ENCODE results near the gene KLHDC3. TPM values are rescaled to one million over a fixed set of nuclear protein-coding genes. Genes with fewer than 3 reads are reported as not detected.
A peak's percentile ranks its signal among the peaks of the same experiment; 100 is the strongest.

Gene KLHDC3
- total and polyA plus RNA-seq, 9 of the 15 experiments (the other 6 are each of a cell fraction or from before 2014, with no cell fraction given): 4.5 to 171 (median 107) TPM

DNA sequence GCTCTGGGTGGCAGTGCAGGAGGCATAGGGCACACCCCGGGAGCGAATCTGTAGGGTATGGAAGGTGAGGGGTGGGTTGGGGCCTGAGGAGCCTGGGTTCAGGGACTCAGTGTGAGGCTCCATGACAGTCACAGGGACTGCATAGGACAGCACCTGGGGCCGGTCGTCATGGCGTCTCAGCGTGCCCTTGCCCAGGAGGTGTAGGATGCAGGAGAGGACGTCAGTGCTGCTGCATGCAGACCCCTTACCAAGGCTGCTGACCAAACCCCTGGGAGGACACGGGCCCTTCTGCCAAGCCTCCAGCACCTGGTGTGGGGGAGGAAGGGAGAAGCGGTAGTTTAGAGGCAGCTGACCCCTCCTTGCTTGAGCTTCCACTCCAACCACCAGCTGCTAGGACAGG, 23.7 kb downstream of the KLHDC3 start:
- in situ Hi-C loops (cut with MboI) (no loop called here), intact Hi-C loops (cut with micrococcal nuclease) (no loop called here)
- no peaks in the 10 kb centered on the region; the same call in 1 of the 2 replicates for H4K20me1 ChIP-seq (replicated peaks; ENCODE audit: control insufficient read depth, insufficient read depth, low read length)
- DNase-seq (ENCODE audit: extremely low read depth in 1 of 4, low spot score in 3 of 4) (no peak), ATAC-seq (no peak), FAIRE-seq (no peak)
- H3K4me3 ChIP-seq: no peak overlapping the region
- no peak overlapping the region for H3K27ac ChIP-seq (ENCODE audit: extremely low read depth, low read depth, low read length)
- ChIA-PET POLR2A (interaction anchor here (0.6 to 5.7 kb wide), 5 partner anchors 8 to 106 kb away, joined by 4 to 22 read pairs (median 6); partner anchors contain the start of genes CUL7 and RRP36), CTCF (ENCODE audit: low intra/inter-chr PET ratio) (no interaction called here)
- no peaks in the 10 kb centered on the region for H3K9me3 ChIP-seq (replicated peaks; ENCODE audit: control insufficient read depth, insufficient read depth, low read depth, low read length)
- no peaks in the 10 kb centered on the region for H3K79me2 ChIP-seq (ENCODE audit: control insufficient read depth, insufficient read depth, low read length)
- H2AFZ ChIP-seq (ENCODE audit: low read depth, low read length): no peak overlapping the region
- no peaks in the 10 kb centered on the region for H3K27me3 ChIP-seq (ENCODE audit: control insufficient read depth in 2 of 2, insufficient read depth in 2 of 2, low read length in 2 of 2)
- peak overlapping the region in 1 of 2 experiments; percentile 67; a peak in 2 of 4 replicates for H3K9ac ChIP-seq (ENCODE audit: insufficient read depth in 1 of 2, low read depth in 2 of 2, low read length in 2 of 2)
- WGBS (ENCODE audit: insufficient coverage, low coverage, missing lambda C conversion rate): 72% methylated on average over 9 of the region's 9 CpGs
- H3K36me3 ChIP-seq (ENCODE audit: control insufficient read depth, insufficient read depth, low read length): peaks cover 75% of the 10 kb centered on the region
- H3K4me1 ChIP-seq (replicated peaks in 1 of 2; ENCODE audit: control insufficient read depth in 2 of 2, insufficient read depth in 2 of 2, low read length in 2 of 2): peaks cover 0 to 10% of the 10 kb centered on the region in 2 experiments; a peak in 3 of 5 replicates
- TF ChIP-seq HDGF (IDR thresholded peaks at IDR 0.05) (no peak), THAP7 (CRISPR knock-in tag; IDR thresholded peaks at IDR 0.05) (no peak), GATAD2A (IDR thresholded peaks at IDR 0.05) (no peak), TEAD2 (tag; IDR thresholded peaks at IDR 0.05) (no peak), RBFOX2 (IDR thresholded peaks at IDR 0.05; ENCODE audit: low read depth, low read length) (peak; percentile 40; the same call in 1 of the 2 replicates), GTF2E2 (tag; IDR thresholded peaks at IDR 0.05) (no peak), PCBP2 (IDR thresholded peaks at IDR 0.05; ENCODE audit: low read depth, low read length, poor library complexity, severe bottlenecking) (no peak), ZNF280A (IDR thresholded peaks at IDR 0.05; ENCODE audit: low read depth, partially characterized antibody) (no peak), POLR2G (IDR thresholded peaks at IDR 0.05; ENCODE audit: low read depth, low read length) (peak; percentile 50)
- peaks cover 6% of the 10 kb centered on the region for H3K9me1 ChIP-seq (ENCODE audit: control insufficient read depth, insufficient read depth, low read length)
- BruUV-seq (replicated peaks): no TSS peak
- no peak overlapping the region for H3K4me2 ChIP-seq (ENCODE audit: insufficient read depth, low read length)
